Nucleus accumbens (tissue), 56 donors: Measurements from ENCODE around the gene LDLRAD3.
A peak's percentile ranks its signal among the peaks of the same experiment; 100 is the strongest.

Experiments
- DNase-seq, 56 donors: peaks; one replicate each; lab custom pipeline; 2025; lab: John Stamatoyannopoulos, UW

LDLRAD3 gene

DNA sequence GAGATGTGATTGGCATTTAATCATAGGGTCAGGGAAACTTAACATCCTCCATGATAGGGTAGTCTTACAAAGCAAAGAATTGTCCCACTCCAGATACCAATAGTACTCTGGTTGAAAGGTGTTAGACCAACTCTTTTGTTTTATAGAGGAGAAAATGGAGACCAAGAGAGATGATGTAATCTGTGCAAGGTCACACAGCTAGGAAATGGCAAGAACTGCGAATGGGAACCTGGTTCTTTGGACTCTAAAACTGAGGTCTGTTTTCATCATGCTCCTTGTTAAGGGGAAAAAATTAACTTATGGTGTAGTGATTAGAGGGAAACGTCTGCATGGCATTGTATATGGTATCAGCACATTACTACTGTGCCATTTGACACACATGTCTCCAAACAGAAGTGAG, 174.2 kb downstream of the LDLRAD3 start:
- DNase-seq, result no peak

DNA sequence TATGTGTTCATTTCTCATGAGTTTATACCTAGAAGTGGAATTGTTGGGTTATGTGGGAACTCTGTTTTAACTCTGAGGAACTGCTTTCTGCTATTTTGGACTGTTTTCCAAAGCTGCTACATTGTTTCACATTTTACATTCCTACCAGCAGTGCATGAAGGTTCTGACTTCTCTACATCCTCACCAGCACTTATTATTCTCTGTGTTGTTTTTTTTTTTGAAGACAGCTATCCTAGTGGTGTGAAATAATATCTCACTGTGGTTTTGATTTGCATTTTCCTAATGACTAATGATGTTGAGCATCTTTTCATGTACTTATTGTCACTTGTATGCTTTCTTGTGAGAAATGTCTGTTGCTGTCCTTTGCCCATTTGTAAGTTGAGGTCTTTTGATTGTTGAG, 175.4 kb downstream of the LDLRAD3 start:
- no peak for DNase-seq

DNA sequence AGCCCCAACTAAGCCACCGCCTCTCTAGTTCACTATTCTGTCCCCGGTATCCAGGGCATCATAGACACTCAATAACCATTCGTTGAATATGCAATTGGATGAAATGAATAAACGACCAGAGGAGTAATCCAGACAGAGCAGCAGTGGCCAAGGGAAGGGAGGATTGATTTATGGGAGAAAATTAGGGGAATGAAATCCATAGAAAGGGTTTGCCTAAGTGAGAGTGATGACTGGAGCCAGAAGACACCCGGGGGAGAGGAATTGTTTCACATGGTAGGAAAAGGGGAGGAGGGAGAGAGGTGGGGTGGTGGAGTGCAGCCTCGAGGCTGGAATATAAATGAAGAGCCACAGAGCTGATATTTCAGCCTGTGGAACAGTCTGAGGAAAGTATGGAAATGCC, 177.2 kb downstream of the LDLRAD3 start:
- no peak for DNase-seq

DNA sequence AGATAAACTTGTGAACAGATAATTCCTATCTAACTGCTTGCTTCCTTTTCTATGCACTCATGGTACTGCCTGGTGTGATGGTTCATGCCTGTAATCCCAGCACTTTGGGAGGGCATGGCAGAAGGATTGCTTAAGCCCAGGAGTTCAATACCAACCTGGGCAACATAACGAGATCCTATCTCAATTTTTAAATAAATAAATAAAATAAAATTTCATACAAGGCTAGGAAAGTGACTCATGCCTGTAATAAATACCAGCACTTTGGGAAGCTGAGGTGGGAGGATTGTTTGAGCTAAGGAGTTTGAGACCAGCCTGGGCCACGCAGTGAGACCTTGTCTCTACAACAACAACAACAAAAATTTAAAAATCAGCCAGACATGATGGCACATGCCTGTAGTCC, 178.8 kb downstream of the LDLRAD3 start:
- no peak for DNase-seq

DNA sequence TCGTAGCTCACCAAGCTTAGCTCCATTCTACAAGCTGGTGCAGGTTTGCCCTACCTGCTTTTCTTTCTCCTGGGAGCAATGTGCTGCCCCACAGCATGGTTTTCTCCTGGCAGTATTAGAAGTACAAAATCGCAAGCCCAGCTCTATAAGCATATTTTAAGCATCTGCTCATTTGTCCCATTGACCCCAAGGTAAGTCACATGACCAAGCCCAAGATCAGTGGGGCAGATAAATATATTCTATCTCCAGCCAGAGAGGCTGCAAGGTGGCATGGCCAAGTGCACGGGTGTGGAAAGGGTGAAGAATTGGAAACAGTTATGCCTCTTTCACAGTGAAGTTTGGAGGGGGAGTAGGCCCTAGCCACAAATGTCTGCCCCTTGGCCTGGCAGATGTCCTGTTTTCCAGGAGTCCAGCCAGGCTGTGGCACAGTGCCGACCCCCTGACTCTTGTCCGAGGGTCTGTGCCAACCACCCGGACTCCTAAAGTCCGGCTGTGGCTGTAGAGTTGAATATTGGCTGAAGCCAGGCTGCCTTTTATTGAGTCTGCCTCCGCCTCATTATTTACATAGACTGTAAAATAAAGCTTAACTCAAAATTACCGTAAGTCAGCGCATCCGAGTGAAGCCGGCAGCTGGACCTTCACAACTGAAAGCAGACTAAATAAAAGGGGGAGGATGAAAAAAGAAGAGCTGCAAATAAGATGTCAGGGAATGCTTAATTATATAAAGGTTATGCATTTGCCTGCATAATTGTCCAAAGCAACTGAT, 179.7 kb downstream of the LDLRAD3 start:
- DNase-seq, result peak in 45 of 56 donors; percentile 12 to 83 (median 43)

DNA sequence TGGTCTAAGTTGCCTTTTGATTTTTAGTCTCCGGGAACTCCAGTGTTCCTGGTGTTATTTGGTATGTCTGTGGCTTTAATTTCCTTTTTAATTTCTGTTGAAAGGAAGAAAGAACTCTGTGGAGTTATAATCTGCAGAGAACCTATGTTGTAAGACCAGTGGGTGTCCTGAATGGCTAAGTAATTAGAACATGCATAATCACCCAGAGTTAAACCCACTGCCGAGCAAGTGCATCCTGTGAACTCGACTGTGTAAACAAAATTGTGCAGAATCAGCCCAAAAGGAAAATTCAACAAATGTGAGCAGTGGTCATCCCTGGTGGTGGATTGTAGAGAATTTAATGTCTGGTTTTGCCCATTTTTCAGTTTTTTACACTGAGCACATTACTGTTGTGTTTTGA, 182.8 kb downstream of the LDLRAD3 start:
- no peak for DNase-seq

DNA sequence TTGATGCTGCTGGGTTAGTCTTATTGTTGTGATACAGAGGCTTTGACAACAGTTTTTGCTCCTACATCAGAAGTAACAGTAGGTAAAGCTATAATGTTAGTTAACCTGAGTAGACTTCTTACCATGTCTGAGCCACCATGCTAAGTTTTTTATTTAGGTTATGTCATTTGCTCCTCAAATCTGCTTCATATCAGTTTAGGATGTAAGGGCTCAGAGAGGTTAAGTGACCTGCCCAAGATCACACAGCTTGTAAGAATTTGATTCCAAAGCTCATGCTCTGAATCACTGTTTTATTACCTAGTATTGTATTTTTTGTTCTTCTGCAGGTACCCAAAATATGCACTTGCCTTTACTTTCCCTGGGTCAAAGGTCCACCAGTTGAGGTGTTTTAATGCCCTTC, 183.7 kb downstream of the LDLRAD3 start:
- no peak for DNase-seq

DNA sequence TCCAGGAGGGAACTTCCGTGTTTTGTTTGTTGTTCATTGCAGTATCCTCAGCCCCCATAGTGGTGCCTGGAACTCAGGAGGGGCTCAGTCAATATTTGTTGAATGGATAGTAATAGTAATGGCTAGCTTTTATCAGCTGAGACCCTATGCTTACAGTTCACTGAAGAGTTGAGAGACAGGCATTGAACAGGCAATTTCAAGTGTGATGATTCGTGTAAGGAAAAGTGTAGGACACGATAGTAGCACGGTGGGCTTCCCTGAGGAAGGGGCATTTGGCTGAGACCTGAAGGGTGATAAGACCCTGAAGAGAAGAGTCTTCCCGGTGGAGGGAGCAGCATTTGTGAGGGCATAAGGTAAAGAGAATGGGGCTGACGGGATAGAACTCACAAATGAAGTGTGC, 186.1 kb downstream of the LDLRAD3 start:
- no peak for DNase-seq

DNA sequence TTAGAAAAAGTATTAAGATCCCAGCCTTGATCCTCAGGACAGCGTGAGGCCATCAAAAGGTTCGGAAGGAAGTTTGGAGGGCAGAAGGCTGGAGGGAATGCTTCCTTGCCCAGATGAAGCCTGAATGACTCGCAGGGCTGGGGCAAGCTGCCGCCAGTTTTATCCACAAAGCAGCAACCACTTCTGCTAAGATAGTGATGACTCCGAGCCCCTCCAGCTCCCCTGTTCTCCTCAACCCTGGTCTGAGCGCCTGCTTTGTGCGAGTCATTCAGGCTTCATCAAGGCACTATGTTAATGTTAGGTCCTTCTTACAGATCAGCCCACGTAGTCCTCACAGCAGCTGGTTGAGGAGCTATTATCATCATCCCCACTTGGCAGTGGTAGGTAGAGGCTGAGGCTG, 186.5 kb downstream of the LDLRAD3 start:
- no peak for DNase-seq

DNA sequence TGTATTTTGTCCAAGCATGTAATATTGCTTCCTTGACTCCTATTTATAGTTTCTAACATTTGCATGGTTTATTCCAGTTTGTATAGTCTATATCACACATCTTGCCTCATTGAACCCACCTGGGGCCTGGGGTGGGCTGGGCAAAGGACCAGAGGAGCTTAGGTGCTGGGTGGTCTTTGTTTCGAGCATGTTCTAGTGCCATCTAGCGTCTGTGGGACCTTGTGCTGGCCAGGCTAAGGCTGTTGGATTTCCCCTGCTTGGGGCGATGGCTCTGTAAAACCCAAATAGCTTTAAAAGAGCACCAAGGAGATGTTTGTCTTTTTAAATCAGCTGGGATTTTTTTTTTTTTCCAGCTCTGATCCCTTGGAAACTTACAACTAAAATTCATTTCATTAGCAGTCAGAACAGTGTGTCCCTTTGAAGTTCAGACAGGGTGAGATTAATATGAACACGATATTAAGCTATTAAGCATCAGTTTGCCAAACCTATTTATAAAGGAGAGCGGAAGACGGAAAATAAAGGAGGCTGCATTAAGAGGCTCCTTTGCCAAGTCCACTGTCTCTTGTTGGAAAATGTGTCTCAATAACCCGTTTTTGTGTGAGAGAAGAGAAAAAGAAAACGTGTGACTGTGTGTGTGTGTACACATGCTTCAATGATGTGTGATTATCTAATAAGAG, 188.0 kb downstream of the LDLRAD3 start:
- DNase-seq, result peak in 46 of 56 donors; percentile 10 to 82 (median 42)

DNA sequence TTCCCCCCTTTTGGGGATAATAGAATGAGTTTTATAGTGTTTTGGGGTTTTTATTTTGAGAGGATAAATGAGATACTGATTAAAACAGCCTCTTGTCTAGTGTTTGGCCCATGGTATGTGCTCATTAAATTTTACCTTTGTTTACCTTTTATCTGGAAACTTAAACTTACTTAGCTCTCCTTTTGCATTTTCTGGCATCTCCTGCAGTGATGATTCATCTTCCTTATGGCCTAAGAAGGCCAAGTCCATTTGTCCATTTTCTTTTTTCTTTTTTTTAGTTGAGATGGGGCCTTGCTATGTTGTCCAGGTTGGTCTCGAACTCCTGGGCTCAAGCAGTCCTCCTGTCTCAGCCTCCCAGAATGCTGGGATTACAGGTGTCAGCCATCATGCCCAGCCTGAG, 189.1 kb downstream of the LDLRAD3 start:
- DNase-seq, result no peak

DNA sequence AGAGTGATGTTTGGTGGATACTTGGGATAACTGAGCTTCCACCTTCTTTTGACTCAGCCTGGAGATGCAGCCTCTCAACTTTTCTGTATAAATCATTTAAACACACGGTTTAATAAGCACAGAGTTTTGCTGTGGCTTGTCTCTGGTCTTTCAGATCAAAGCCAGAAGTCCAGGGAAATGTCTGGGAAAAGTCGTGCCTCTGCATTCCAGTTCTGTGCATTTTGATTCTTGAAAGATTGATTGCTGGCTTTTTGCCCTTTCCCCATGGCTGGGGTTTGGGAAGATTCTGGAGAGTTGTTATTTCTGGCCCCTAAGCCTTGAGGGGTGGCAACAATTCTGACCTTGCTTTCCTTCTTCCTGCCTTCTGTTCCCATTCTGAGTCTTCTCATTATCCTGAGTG, 191.2 kb downstream of the LDLRAD3 start:
- no peak for DNase-seq

DNA sequence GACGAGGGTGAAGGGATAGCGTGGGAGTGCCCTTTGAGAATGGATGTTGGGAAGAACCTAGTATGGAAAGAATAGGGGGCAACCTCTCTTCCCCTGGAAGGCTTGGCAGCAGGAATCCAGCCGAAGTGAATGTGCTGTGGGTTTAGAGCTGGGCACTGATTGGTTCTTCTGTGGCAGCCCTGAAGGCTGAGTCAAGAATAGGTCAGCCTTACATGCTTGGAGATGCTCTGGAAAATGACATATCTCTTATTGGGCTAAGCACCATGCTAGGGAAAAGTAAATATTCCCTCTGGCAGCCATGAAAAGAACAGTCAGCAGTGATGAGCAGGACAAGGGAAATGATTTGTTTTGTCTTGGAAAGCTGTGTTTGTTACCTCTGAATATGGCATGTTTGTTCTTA, 195.9 kb downstream of the LDLRAD3 start:
- no peak for DNase-seq

DNA sequence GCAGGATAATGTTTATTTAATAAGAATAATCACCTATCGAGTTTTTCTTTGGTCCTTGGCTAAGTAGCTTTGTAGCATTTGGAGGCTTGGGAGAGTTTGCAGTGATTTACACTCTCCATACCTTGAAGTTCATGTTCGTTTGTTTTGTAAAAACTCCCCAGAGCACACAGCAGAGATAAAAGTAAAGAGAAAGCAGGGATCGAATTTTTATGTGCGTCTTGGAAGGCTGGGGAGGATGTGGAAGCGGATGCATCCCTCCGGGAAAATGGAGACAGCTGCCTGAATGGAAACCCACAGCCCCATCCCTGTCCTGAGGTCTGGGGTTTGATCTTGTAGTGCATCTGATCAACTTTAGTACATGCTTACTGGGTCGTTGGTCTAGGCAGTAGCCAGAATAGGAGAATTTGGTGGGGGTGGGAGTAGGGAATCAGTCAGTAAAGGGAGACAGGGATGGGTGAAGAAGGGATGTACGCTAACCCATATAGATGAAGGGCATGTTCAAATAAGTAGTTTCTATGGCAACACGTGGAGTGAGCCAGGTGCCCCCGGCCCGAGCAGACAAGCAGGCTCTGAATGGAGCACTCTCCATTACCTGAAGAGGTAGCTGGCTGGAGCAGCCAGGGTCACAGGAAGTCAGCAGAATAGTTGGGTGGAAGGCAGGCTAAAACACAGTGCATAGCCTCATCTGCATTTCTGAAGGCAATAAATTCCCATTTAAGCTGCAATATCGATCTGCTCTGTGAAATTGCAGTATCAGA, 197.5 kb downstream of the LDLRAD3 start:
- DNase-seq, result no peak

DNA sequence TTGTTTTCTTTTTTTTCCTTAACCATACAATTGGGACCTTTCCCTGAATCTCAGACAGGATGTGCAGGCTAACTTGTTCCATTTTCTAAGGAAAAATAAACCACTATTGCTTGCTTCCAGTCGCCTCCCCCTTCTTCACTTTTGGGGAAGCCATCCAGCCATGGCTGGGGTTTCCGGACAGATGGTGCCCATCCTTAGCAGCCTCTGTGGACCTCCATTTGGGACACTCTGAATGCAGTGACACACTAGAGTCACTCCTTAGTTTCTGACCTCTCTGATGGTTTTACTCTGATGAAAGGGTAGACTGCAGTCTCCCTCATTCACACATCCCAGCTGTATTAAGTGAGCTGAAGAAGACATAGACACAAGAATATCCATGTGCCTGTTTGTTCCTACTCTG, 198.1 kb downstream of the LDLRAD3 start:
- DNase-seq, result no peak

DNA sequence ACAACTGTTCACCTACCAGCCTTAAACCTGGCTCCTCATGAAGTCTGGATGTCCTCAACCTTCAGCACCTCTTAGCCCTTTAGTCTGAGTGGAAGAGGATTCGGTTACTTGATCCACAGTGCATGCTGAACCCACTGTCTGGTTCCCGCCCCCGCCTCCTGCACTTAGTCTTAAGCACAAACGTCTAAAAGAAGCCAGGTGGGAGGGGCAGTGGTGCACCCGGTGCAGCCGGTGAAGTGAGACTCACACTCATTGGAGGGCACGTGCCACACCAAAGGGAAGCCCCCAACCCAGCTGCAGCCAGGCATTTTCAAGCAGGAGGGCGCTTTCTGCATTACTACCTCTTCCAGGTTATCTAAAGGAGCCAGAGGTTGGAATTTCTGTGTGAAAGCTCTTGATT, 198.6 kb downstream of the LDLRAD3 start:
- DNase-seq, result peak in 2 of 56 donors; percentile 1 to 16

DNA sequence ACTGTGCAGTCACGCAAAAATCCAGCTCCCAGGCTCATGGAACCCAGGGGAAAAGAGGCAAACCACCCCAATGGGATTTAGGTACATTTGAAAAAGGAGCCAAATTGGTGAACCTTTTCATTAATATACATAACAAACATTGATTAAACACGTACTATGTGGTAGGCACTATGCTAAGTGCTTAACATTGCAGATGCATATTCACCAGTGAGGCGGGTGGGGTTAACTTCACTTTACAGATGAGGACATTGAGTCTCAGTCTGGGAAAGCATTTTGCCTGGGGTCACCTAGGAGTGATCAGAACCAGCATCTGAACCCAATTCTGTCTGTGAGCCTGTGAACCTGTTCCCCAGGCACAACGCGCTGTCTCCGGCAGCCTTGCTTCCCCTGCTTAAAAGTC, 199.0 kb downstream of the LDLRAD3 start:
- no peak for DNase-seq

DNA sequence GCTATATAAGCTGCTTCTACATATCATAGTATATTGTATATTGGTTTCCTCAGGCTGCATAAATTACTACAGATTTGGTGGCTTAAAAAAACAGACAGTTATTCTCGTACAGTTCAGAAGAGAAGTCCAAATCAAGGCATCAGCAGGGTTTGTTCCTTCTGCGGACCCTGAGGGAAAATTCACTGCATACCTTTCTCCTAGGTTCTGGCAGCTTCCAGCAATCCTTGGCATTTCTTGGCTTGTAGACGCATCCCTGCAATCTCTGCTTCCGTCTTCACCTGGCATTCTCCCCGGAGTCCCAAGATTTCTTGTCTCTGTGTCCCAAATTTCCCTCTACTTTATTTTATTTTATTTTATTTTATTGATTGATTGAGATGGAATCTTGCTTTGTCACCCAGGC, 202.6 kb downstream of the LDLRAD3 start:
- DNase-seq, result no peak

DNA sequence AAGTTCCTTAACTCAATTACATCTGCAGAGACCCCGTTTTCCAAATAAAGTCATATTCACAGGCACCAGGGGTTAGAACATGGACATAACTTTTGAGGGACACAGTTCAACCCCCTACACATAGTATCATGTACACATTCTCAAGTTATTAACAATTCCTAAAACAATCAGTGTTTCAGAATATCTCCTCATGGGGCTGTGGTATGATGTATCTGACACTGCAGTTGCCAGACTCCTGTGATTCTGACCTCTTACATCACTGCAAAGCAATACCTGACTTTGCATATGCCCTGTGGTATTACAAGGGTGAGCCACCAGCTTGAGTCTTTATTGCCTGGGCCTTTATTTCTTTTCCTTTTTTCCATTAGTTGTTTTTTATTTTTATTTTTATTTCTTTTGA, 203.6 kb downstream of the LDLRAD3 start:
- no peak for DNase-seq

DNA sequence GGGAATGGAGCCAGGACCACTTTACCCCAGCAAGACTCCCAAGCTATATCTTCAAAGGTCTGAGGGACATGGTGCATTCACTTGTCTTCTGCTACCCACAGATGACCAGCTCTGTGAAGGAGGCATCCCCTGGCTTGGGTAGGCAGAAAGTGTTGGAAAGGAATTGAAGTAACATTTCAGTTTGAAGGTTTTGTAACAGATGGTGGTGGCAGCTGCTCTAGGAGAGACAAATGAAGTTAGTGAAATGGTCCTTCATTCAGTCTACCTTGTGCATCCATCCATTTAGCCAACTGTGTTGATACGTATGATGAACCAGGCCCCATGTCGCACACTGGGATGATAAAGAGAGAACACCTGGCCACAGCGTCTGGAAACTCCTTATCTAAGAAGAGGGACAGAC, 204.8 kb downstream of the LDLRAD3 start:
- DNase-seq, result no peak

DNA sequence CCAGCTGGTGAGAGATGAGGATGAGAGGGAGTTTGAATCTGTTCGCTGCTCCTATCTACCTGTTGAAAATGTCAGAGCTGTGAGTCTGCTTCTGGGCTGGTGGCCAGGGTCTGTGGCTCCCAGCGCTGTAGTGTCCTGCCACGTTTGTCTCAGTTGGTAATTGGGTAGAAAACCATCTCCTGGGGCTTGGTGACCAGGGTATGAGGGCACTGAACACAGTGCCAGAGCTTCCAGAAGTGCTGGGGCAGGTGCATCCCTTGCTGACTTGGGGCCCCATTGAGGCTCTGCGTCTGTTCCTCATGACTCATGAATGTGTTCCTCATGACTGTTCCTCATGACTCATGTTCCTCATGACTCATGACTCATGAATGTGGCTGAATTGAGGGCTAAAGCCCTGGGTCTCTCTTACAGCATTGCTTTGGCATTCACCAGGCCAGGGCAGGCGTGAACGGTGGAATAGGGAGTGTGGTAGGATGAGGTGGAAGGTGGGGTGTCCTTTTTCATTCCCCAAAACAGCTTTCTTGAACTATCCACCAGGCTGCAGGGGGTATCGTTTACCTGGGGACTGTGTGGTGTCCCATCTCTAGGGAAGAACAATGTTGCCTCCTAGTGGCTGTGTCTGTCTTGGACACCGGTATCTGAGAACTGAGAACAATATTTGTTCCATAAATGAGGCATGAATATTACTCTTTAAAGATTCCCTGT, 205.8 kb downstream of the LDLRAD3 start:
- DNase-seq, result peak in 27 of 56 donors; percentile 4 to 68 (median 34)
